Adrenal gland (tissue), 5 donors: ENCODE results near the gene RFWD3.

Experiments
- POLR2A ChIP-seq, 2 donors: fragments of 450-650 bp; IDR thresholded peaks; one replicate each; pipeline ENCODE4 v1.6.1; 2017; ENCODE audit warnings: antibody characterized with exemption in 2 of 2, mild to moderate bottlenecking in 2 of 2, moderate library complexity in 1 of 2
- TF ChIP-seq, protein P1 (sequence below), 6 experiments: fragments of 450-650 bp in 4 of 6; fragments of 200-600 bp in 2 of 6; sonication (generic) in 1 of 6; IDR thresholded peaks; 1 replicate in 5 of 6; 2 replicates in 1 of 6; pipeline versions ENCODE4 v1.5.1 to v1.8.0; 2016 to 2021; ENCODE audit warnings: antibody characterized with exemption in 6 of 6, mild to moderate bottlenecking in 2 of 6, moderate library complexity in 1 of 6
- donor health status: DM: no; HTN: no; CAD: no.

- TF ChIP-seq POLR2A (IDR thresholded peaks at IDR 0.05): no peak
- TF ChIP-seq, protein P1, sequence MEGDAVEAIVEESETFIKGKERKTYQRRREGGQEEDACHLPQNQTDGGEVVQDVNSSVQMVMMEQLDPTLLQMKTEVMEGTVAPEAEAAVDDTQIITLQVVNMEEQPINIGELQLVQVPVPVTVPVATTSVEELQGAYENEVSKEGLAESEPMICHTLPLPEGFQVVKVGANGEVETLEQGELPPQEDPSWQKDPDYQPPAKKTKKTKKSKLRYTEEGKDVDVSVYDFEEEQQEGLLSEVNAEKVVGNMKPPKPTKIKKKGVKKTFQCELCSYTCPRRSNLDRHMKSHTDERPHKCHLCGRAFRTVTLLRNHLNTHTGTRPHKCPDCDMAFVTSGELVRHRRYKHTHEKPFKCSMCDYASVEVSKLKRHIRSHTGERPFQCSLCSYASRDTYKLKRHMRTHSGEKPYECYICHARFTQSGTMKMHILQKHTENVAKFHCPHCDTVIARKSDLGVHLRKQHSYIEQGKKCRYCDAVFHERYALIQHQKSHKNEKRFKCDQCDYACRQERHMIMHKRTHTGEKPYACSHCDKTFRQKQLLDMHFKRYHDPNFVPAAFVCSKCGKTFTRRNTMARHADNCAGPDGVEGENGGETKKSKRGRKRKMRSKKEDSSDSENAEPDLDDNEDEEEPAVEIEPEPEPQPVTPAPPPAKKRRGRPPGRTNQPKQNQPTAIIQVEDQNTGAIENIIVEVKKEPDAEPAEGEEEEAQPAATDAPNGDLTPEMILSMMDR (IDR thresholded peaks at IDR 0.05): no peak
These were observed 14.4 kb downstream of the RFWD3 start for GRCh38 chr16:74652249-74652648.
